NCI-H510A treated with DMSO at 0.1 percent for 48 hours (cell line): Measurements from ENCODE around the gene CHRNA5.
"Not testable (repeated sequence)": the region's sequence is repeated elsewhere in the genome, so short reads cannot be mapped to it uniquely, and the experiment has no call there.

Experiments
- DNase-seq: peaks from one replicate; lab custom pipeline; 2025; lab: John Stamatoyannopoulos, UW

Gene CHRNA5

DNA sequence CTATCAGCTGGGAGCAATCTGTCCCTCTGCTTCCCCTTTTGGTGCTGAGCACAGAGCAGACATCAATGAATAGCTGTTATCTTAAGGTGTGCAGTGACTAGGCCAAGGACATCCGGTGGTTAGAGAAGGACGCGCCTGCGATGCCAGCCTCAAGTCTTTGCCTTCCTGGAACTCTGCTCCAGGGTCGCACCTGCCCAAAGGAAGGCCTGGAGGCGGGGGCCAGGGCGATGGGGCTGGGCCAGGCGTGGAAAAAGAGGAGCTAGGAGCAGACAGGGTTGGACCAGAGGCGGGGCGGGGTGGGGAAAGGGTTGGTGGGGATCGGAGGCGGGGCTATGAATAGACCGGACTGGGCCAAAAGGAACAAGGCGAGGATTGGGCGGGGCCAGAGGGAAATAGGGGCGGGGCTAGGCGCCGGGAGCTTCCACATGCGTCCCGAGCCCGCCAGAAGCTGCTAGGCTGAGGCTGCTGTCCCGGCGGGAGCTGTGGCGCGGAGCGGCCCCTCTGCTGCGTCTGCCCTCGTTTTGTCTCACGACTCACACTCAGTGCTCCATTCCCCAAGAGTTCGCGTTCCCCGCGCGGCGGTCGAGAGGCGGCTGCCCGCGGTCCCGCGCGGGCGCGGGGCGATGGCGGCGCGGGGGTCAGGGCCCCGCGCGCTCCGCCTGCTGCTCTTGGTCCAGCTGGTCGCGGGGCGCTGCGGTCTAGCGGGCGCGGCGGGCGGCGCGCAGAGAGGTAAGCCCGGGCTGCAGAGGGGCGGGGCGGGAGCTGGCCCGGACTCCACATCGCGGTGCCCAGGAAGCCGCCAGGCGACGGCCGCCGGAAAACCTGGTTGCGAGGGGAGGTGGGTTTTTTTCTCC lies at the start of gene CHRNA5:
Gene CHRNA5, plus strand, starts transcription at position 424 of the 854 bp plus-strand sequence. Its CDS starts 200 bp downstream, at position 624.
- peak; percentile 88 for DNase-seq

- not testable (repeated sequence) for DNase-seq
These were observed 45.3 kb upstream of the CHRNA5 start for GRCh38 chr15:78520035-78520434.

GRCh38 chr15:78524230-78524629 lies 41.1 kb upstream of the CHRNA5 start:
- no peak for DNase-seq

- no peak for DNase-seq
These were observed 38.0 kb upstream of the CHRNA5 start for GRCh38 chr15:78527325-78527724.

DNA sequence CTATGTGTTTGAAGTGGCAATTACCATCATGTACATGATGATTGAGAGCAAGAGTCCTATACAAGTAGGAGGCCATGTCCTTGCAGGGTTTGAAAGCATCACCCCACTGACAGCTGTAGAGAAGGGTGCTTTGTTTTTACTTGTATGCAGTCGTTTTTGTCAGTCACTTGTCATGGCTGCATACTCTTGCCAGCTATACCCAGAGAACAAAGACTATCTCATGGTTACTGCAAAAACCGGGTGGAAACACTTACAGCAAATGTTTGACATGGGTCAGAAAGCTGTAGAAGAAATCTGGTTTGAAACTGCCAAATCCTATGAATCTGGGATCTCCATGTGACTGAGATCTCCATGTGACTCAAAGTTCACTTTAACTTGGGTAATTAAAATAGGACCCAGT lies 32.0 kb upstream of the CHRNA5 start:
- no peak for DNase-seq

DNA sequence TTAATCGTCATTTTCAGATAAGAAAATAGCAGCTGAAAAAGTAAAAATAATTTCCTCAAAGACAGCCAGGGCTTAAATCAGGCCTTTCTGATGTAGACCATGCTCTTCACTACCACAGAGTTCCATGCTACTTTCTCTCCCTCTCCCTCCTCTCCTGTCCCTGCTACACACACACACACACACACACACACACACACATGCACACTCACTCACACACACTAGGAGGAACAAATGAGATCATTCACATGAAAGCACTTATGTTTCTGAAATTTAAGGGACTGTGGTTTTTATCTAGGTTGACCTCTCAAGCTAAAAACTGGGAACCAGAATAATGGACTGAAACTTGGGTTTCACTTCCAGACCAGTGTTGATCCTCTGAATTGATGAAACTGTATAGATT lies 29.2 kb upstream of the CHRNA5 start:
- DNase-seq = no peak

GRCh38 chr15:78537266-78537905 lies 27.9 kb upstream of the CHRNA5 start:
- DNase-seq = no peak

- no peak for DNase-seq
These were observed 27.0 kb upstream of the CHRNA5 start for GRCh38 chr15:78538358-78538757.

DNA sequence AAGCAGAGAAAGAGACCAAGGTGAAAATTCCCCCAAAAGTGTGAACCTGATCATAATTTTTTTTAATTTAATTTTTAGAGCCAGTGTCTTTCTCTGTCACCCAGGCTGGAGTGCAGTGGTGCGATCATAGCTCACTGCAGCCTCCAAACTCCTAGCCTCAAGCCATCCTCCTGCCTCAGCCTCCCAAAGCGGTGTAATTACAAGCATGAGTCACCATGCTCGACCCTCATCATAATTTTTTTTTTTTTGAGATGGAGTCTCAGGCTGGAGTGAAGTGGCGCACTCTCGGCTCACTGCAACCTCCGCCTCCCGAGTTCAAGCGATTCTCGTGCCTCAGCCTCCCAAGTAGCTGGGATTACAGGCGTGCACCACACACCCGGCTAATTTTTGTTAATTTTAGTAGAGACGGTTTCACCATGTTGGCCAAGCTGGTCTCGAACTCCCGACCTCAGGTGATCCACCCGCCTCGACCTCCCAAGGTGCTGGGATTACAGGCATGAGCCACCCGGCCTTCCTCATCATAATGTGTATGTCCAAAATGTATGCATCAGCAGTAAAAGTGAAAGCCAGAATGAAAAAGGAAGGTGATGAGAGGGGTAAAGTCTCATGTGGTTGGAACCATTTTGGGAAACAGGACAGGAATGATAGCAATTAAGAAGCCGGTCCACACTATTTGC lies 25.7 kb upstream of the CHRNA5 start:
- peak; percentile 65 for DNase-seq

GRCh38 chr15:78540141-78540870 lies 25.0 kb upstream of the CHRNA5 start, which contains the start of gene PSMA4:
Gene PSMA4 (plus strand): TSS chr15:78540444. CDS start chr15:78541928, 1,484 bp downstream.
- peak; percentile 75 for DNase-seq

GRCh38 chr15:78540871-78541743 lies 24.2 kb upstream of the CHRNA5 start:
- DNase-seq = no peak

GRCh38 chr15:78541744-78542034 lies 23.6 kb upstream of the CHRNA5 start:
- DNase-seq = no peak

DNA sequence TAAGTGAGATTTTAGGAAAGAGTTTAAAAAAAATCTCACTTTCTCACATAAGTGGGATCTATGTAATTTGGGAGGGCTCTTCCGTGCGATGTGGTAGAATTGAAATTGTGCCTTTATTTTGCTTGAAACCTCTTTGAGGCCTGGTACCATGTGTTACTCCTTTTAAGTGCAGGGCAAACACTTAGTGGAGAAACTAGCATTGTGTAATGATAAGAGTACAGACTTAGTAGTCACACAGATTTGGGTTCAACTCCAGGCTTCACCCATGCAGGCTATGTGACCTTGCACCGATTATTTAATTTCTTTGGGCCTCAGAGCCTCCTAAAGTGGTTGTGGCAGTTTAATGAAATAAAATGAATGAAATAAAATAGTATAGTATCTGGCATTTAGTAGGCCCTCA lies 22.7 kb upstream of the CHRNA5 start:
- no peak for DNase-seq

- no peak for DNase-seq
These were observed 15.1 kb upstream of the CHRNA5 start for GRCh38 chr15:78550194-78550593.

- no peak for DNase-seq
These were observed 14.5 kb upstream of the CHRNA5 start for GRCh38 chr15:78550815-78551214.

GRCh38 chr15:78551902-78552301 lies 13.4 kb upstream of the CHRNA5 start:
- DNase-seq = no peak

GRCh38 chr15:78552597-78552996 lies 12.7 kb upstream of the CHRNA5 start:
- DNase-seq = no peak

DNA sequence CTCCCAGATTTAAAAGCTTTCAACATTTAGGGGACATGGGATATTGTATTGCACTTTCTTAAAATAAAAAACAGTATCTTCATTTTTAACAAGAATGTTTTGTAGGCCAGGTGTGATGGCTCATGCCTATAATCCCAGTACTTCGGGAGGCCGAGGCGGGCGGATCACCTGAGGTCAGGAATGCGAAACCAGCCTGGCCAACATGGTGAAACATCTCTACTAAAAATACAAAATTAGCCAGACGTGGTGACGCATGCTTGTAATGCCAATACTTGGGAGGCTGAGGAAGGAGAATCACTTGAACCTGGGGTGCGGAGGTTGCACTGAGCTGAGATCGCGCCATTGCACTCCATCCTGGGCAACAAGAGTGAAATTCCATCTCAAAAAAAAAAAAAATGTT lies 5.1 kb upstream of the CHRNA5 start:
- not testable (repeated sequence) for DNase-seq

DNA sequence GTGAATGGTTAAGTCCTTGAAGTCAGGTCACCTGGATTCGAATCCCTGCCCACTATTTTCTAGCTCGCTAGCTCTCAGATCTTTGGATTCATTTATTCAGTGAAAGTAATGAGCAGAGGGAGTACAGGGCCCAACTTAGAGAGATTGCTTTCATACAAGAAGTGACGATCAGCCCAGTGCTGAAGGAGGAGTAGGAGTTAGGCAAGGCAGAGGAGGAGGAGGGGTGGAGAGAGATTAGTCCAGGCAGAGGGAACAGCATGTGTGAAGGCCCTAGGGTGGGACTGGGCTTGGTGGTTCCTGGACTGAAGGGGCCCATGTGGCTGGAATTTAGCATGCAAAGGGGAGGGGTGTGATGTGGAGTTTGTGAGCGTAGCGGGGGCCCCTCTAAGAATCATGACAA lies 3.8 kb upstream of the CHRNA5 start:
- no peak for DNase-seq

GRCh38 chr15:78563092-78563491 lies 2.2 kb upstream of the CHRNA5 start:
- DNase-seq = no peak

GRCh38 chr15:78564743-78565096 lies 600 bp upstream of the CHRNA5 start:
- no peak for DNase-seq
